ENCODE data around the gene DEF6. TPM values are rescaled to one million over a fixed set of nuclear protein-coding genes. Genes with fewer than 3 reads are reported as not detected.

The DEF6 gene, protein sequence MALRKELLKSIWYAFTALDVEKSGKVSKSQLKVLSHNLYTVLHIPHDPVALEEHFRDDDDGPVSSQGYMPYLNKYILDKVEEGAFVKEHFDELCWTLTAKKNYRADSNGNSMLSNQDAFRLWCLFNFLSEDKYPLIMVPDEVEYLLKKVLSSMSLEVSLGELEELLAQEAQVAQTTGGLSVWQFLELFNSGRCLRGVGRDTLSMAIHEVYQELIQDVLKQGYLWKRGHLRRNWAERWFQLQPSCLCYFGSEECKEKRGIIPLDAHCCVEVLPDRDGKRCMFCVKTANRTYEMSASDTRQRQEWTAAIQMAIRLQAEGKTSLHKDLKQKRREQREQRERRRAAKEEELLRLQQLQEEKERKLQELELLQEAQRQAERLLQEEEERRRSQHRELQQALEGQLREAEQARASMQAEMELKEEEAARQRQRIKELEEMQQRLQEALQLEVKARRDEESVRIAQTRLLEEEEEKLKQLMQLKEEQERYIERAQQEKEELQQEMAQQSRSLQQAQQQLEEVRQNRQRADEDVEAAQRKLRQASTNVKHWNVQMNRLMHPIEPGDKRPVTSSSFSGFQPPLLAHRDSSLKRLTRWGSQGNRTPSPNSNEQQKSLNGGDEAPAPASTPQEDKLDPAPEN
- 0.17 and 0.19 TPM in 2 replicates for total RNA-seq (ENCODE audit: low replicate concordance)

DNA sequence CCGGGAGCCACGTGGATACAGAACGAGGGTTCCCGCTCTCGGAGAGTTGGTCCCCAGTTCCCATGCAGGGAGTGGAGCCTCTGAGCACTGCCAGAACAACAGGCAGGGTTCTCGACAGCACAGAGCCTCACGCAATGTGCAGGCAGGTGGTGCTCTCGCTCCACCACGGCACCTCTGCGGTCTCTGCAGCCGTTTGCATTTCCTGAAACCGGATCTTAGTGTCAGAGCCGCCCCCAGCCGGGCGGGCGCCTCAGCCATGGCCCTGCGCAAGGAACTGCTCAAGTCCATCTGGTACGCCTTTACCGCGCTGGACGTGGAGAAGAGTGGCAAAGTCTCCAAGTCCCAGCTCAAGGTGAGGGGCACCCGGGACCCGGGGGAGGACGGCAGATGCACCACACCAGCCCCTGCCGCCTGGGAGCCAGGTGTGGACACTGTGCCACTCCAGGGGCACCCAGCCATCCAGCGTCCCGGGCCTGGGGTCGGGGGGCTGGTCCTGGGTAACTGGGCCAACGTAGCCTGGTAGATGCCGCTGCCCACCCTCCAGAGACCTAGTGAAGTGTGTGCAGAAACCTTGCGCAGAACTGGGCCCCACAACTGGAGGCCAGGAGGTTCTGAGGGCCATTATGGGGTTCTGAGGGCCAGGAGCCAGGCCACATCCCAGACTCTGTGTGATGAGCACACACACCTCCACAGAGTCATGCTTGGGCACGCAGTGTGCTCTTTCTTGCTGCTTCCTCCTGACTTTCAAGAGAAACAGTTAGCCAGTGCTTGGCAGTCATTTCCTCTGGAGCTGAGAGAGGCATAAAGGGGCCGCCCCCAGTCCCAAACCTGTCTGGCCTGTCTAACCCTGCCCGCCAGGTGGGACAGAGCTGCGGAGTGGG lies at the start of gene DEF6:
Gene DEF6, plus strand, starts transcription at position 218 of the 881 bp plus-strand sequence. Its CDS starts 39 bp downstream, at position 257.
- no peak within 1 kb of the TSS for H3K27ac Mint-ChIP-seq
- peaks cover 2% of the 10 kb centered on the region for H3K27me3 Mint-ChIP-seq (ENCODE audit: insufficient read depth, low read depth)
- Histone ChIP-seq H3K4me1 (no peaks in the 10 kb centered on the region), H3K9me3 (ENCODE audit: low read depth) (no peaks in the 10 kb centered on the region), H3F3A (ENCODE audit: low read depth) (no peaks in the 10 kb centered on the region), H4K20me1 (ENCODE audit: low read depth) (no peaks in the 10 kb centered on the region), H3K79me2 (ENCODE audit: low read depth) (no peaks in the 10 kb centered on the region), H3K4me3 (no peak within 1 kb of the TSS), H3K27me3 (no peaks in the 10 kb centered on the region), H3K27ac (no peak within 1 kb of the TSS), H3K4me2 (peak within 1 kb of the TSS; percentile 59), H3K36me3 (no peaks in the 10 kb centered on the region), H2AFZ (replicated peaks) (no peak within 1 kb of the TSS), H3K9ac (no peak within 1 kb of the TSS)
- peaks cover 4% of the 10 kb centered on the region for H3K36me3 Mint-ChIP-seq
- peaks cover 11% of the 10 kb centered on the region for H3K4me1 Mint-ChIP-seq
- no peak for TF ChIP-seq EZH2 (IDR thresholded peaks at IDR 0.05)
- TF ChIP-seq, protein P1, sequence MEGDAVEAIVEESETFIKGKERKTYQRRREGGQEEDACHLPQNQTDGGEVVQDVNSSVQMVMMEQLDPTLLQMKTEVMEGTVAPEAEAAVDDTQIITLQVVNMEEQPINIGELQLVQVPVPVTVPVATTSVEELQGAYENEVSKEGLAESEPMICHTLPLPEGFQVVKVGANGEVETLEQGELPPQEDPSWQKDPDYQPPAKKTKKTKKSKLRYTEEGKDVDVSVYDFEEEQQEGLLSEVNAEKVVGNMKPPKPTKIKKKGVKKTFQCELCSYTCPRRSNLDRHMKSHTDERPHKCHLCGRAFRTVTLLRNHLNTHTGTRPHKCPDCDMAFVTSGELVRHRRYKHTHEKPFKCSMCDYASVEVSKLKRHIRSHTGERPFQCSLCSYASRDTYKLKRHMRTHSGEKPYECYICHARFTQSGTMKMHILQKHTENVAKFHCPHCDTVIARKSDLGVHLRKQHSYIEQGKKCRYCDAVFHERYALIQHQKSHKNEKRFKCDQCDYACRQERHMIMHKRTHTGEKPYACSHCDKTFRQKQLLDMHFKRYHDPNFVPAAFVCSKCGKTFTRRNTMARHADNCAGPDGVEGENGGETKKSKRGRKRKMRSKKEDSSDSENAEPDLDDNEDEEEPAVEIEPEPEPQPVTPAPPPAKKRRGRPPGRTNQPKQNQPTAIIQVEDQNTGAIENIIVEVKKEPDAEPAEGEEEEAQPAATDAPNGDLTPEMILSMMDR (IDR thresholded peaks at IDR 0.05), result peak; percentile 74
- H3K4me3 Mint-ChIP-seq, result peak within 1 kb of the TSS; percentile 35
- no peaks in the 10 kb centered on the region for H3K9me3 Mint-ChIP-seq
- peak; percentile 90 for DNase-seq (ENCODE audit: low spot score)

DNA sequence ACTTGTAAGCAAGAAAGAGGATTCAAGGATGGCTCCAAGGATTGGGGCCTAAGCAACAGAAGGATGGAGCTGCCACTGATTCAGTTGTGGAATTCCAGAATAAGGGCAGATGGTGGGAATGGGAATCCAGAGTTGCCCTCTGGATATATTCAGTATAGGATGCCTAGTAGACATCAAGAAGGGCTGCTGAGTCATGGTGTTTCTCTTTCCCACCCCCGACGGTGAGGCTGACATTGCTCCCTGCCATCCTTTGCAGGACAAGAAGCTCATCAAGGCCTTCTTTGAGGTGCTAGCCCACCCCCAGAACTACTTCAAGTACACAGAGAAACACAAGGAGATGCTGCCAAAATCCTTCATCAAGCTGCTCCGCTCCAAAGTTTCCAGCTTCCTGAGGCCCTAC lies 49.3 kb upstream of the DEF6 start:
- Histone ChIP-seq H2AFZ (replicated peaks) (no peak overlapping the region), H3F3A (ENCODE audit: low read depth) (peaks cover 5% of the 10 kb centered on the region), H4K20me1 (ENCODE audit: low read depth) (peaks cover 49% of the 10 kb centered on the region), H3K79me2 (ENCODE audit: low read depth) (peaks cover 3% of the 10 kb centered on the region), H3K4me1 (peaks cover 5% of the 10 kb centered on the region), H3K27ac (no peak overlapping the region), H3K36me3 (no peaks in the 10 kb centered on the region), H3K4me2 (no peak overlapping the region), H3K27me3 (no peaks in the 10 kb centered on the region), H3K4me3 (no peak overlapping the region), H3K9ac (no peak overlapping the region), H3K9me3 (ENCODE audit: low read depth) (no peaks in the 10 kb centered on the region)
- Mint-ChIP-seq H3K4me3 (no peak overlapping the region), H3K27me3 (ENCODE audit: insufficient read depth, low read depth) (peaks cover 2% of the 10 kb centered on the region), H3K4me1 (peaks cover 7% of the 10 kb centered on the region), H3K27ac (no peak overlapping the region), H3K9me3 (no peaks in the 10 kb centered on the region), H3K36me3 (peaks cover 35% of the 10 kb centered on the region)
- TF ChIP-seq EZH2phosphoT487 (IDR thresholded peaks at IDR 0.05) (no peak), EZH2 (IDR thresholded peaks at IDR 0.05) (no peak)
- TF ChIP-seq, protein P1 (IDR thresholded peaks at IDR 0.05), result no peak
- DNase-seq (ENCODE audit: low spot score), result no peak

DNA sequence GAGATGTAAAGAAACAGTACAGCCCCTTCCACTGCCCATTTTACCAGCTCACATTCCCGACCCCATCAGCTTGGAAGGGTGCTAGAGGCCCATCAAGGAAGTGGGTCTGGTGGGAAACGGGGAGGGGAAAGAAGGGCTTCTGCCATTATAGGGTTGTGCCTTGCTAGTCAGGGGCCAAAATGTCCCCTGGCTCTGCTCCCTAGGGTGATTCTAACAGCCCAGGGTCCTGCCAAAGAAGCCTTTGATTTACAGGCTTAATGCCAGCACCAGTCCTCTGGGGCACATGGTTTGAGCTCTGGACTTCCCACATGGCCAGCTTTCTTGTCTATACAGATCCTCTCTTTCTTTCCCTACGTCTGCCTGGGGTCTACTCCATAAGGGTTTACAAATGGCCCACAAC lies 48.7 kb upstream of the DEF6 start:
- Histone ChIP-seq H3K9ac (no peak overlapping the region), H3K27ac (no peak overlapping the region), H3K4me2 (no peak overlapping the region), H3K36me3 (no peaks in the 10 kb centered on the region), H4K20me1 (ENCODE audit: low read depth) (peaks cover 54% of the 10 kb centered on the region), H3K4me1 (peaks cover 5% of the 10 kb centered on the region), H2AFZ (replicated peaks) (no peak overlapping the region), H3K27me3 (no peaks in the 10 kb centered on the region), H3K79me2 (ENCODE audit: low read depth) (peaks cover 6% of the 10 kb centered on the region), H3F3A (ENCODE audit: low read depth) (peaks cover 5% of the 10 kb centered on the region), H3K9me3 (ENCODE audit: low read depth) (no peaks in the 10 kb centered on the region), H3K4me3 (no peak overlapping the region)
- no peak for TF ChIP-seq EZH2 (IDR thresholded peaks at IDR 0.05)
- TF ChIP-seq, protein P1 (IDR thresholded peaks at IDR 0.05), result no peak
- TF ChIP-seq EZH2phosphoT487 (IDR thresholded peaks at IDR 0.05), result no peak
- no peak for DNase-seq (ENCODE audit: low spot score)
- peak overlapping the region; percentile 86 for H3K27ac Mint-ChIP-seq
- H3K4me3 Mint-ChIP-seq, result peak overlapping the region; percentile 22
- peaks cover 7% of the 10 kb centered on the region for H3K4me1 Mint-ChIP-seq
- H3K27me3 Mint-ChIP-seq (ENCODE audit: insufficient read depth, low read depth), result peaks cover 2% of the 10 kb centered on the region
- peaks cover 34% of the 10 kb centered on the region for H3K36me3 Mint-ChIP-seq
- no peaks in the 10 kb centered on the region for H3K9me3 Mint-ChIP-seq

Measured in neural progenitor cell (in vitro differentiated cells).